Ectodermal cell (in vitro differentiated cells): ENCODE data around the gene OR4D6.
"Not testable (repeated sequence)": the region's sequence is repeated elsewhere in the genome, so short reads cannot be mapped to it uniquely, and the experiment has no call there.

Experiments used
- H3K27ac ChIP-seq: 2 replicates; pipeline ENCODE4 v1.7.0; 2013; ENCODE audit warnings: mild to moderate bottlenecking, low read depth, low read length; ENCODE audit not compliant: insufficient read depth, poor library complexity, severe bottlenecking
- H3K27me3 ChIP-seq: 2 replicates; pipeline ENCODE4 v1.7.0; 2013; ENCODE audit warnings: mild to moderate bottlenecking, low read length; ENCODE audit not compliant: insufficient read depth, control insufficient read depth, poor library complexity, severe bottlenecking
- H3K36me3 ChIP-seq: one replicate; pipeline ENCODE4 v1.7.0; 2013; ENCODE audit warnings: low read length; ENCODE audit not compliant: control insufficient read depth, insufficient read depth
- H3K4me1 ChIP-seq: one replicate; pipeline ENCODE4 v1.7.0; 2013; ENCODE audit warnings: low read length; ENCODE audit not compliant: control insufficient read depth, insufficient read depth
- H3K4me3 ChIP-seq: 2 replicates; pipeline ENCODE4 v1.7.0; 2013; ENCODE audit warnings: low read depth, low read length, control low read depth; ENCODE audit not compliant: insufficient read depth
- H3K9me3 ChIP-seq: 2 replicates; pipeline ENCODE4 v1.7.0; 2013; ENCODE audit warnings: mild to moderate bottlenecking, low read length, moderate library complexity; ENCODE audit not compliant: control insufficient read depth
- WGBS, 2 experiments: methylation state at CpG; one replicate each; pipeline ENCODE4 v1.1.7; 2013; ENCODE audit warnings: missing lambda C conversion rate in 2 of 2; 5-methylcytosine and 5-hydroxymethylcytosine counted together

Gene OR4D6

GRCh38 chr11:59429924-59430516, 26.7 kb upstream of the OR4D6 start:
- H3K9me3 ChIP-seq = no peaks in the 10 kb centered on the region
- no peak overlapping the region for H3K4me3 ChIP-seq
- H3K36me3 ChIP-seq = no peaks in the 10 kb centered on the region
- H3K27ac ChIP-seq = no peak overlapping the region
- WGBS, 2 experiments = 65 to 66% methylated on average over 4 of the region's 4 CpGs
- peaks cover 10% of the 10 kb centered on the region for H3K4me1 ChIP-seq
- H3K27me3 ChIP-seq = no peaks in the 10 kb centered on the region

- Histone ChIP-seq H3K27me3 (no peaks in the 10 kb centered on the region), H3K9me3 (no peaks in the 10 kb centered on the region), H3K4me1 (no peaks in the 10 kb centered on the region), H3K36me3 (no peaks in the 10 kb centered on the region), H3K27ac (no peak within 1 kb of the TSS), H3K4me3 (no peak within 1 kb of the TSS)
- WGBS, 2 experiments = 72 to 78% methylated on average over 3 of the region's 3 CpGs
Observed at GRCh38 chr11:59436169-59436568, 20.6 kb upstream of the OR4D6 start, which contains the start of gene OR5A1. Gene OR5A1 (plus strand): TSS chr11:59436469. CDS start chr11:59443169, 6,700 bp downstream.

- no peak overlapping the region for H3K4me3 ChIP-seq
- H3K36me3 ChIP-seq = no peaks in the 10 kb centered on the region
- no peaks in the 10 kb centered on the region for H3K4me1 ChIP-seq
- H3K9me3 ChIP-seq = no peaks in the 10 kb centered on the region
- H3K27me3 ChIP-seq = no peaks in the 10 kb centered on the region
- H3K27ac ChIP-seq = no peak overlapping the region
- 89% methylated on average over 7 of the region's 7 CpGs for WGBS, 2 experiments
Observed at GRCh38 chr11:59437770-59438169, 19.0 kb upstream of the OR4D6 start.

- not testable (repeated sequence) for H3K4me3 ChIP-seq, H3K27me3 ChIP-seq, H3K36me3 ChIP-seq, H3K9me3 ChIP-seq, H3K27ac ChIP-seq, H3K4me1 ChIP-seq
- 88% methylated on average over 1 of the region's 1 CpG; no CpG with 5 or more reads in 1 of the 2 experiments for WGBS, 2 experiments
Observed at GRCh38 chr11:59445624-59446023, 11.1 kb upstream of the OR4D6 start.

GRCh38 chr11:59448484-59448883, 8.3 kb upstream of the OR4D6 start:
- Histone ChIP-seq H3K27ac (no peak overlapping the region), H3K9me3 (no peaks in the 10 kb centered on the region), H3K4me1 (no peaks in the 10 kb centered on the region), H3K36me3 (no peaks in the 10 kb centered on the region), H3K4me3 (no peak overlapping the region), H3K27me3 (no peaks in the 10 kb centered on the region)
- WGBS, 2 experiments = 90 to 91% methylated on average over 1 to 2 of the region's 2 CpGs

GRCh38 chr11:59459916-59460315, 3.2 kb downstream of the OR4D6 start:
- Histone ChIP-seq H3K27me3 (no peaks in the 10 kb centered on the region), H3K36me3 (no peaks in the 10 kb centered on the region), H3K4me1 (no peaks in the 10 kb centered on the region), H3K4me3 (no peak overlapping the region), H3K27ac (no peak overlapping the region), H3K9me3 (no peaks in the 10 kb centered on the region)
- WGBS, 2 experiments = 80 to 81% methylated on average over 3 of the region's 3 CpGs

- Histone ChIP-seq H3K4me3 (no peak overlapping the region), H3K27ac (no peak overlapping the region), H3K27me3 (no peaks in the 10 kb centered on the region), H3K9me3 (no peaks in the 10 kb centered on the region), H3K36me3 (no peaks in the 10 kb centered on the region), H3K4me1 (no peaks in the 10 kb centered on the region)
- 80 to 84% methylated on average over 5 of the region's 5 CpGs for WGBS, 2 experiments
Observed at GRCh38 chr11:59463190-59463641, 6.5 kb downstream of the OR4D6 start.

- Histone ChIP-seq H3K4me3 (no peak within 1 kb of the TSS), H3K27ac (no peak within 1 kb of the TSS), H3K36me3 (no peaks in the 10 kb centered on the region), H3K9me3 (no peaks in the 10 kb centered on the region), H3K4me1 (no peaks in the 10 kb centered on the region), H3K27me3 (no peaks in the 10 kb centered on the region)
Observed at GRCh38 chr11:59473015-59473414, 16.3 kb downstream of the OR4D6 start, which contains the start of gene OR4D10. Gene OR4D10 (plus strand): TSS chr11:59473315. CDS start chr11:59477430, 4,115 bp downstream.

- Histone ChIP-seq H3K4me1 (no peaks in the 10 kb centered on the region), H3K36me3 (no peaks in the 10 kb centered on the region), H3K27ac (no peak overlapping the region), H3K9me3 (no peaks in the 10 kb centered on the region), H3K27me3 (no peaks in the 10 kb centered on the region), H3K4me3 (no peak overlapping the region)
- WGBS, 2 experiments = 76 to 84% methylated on average over 8 to 9 of the region's 9 CpGs
Observed at GRCh38 chr11:59475176-59475575, 18.4 kb downstream of the OR4D6 start.

- no peak overlapping the region for H3K4me3 ChIP-seq
- no peaks in the 10 kb centered on the region for H3K36me3 ChIP-seq
- no peaks in the 10 kb centered on the region for H3K27me3 ChIP-seq
- H3K27ac ChIP-seq = no peak overlapping the region
- H3K4me1 ChIP-seq = no peaks in the 10 kb centered on the region
- H3K9me3 ChIP-seq = no peaks in the 10 kb centered on the region
Observed at GRCh38 chr11:59479906-59480305, 23.1 kb downstream of the OR4D6 start.

GRCh38 chr11:59480359-59480758, 23.6 kb downstream of the OR4D6 start:
- Histone ChIP-seq H3K27me3 (no peaks in the 10 kb centered on the region), H3K4me1 (no peaks in the 10 kb centered on the region), H3K4me3 (no peak overlapping the region), H3K27ac (no peak overlapping the region), H3K36me3 (no peaks in the 10 kb centered on the region), H3K9me3 (no peaks in the 10 kb centered on the region)
- WGBS, 2 experiments = 94 to 95% methylated on average over 3 of the region's 3 CpGs
